GM21528 (cell line): ENCODE results near the gene TMEM91.
"Not testable (repeated sequence)": the region's sequence is repeated elsewhere in the genome, so short reads cannot be mapped to it uniquely, and the experiment has no call there.

Experiments used
- ATAC-seq: cut with Tn5 transposase; IDR thresholded peaks from one replicate; pipeline ENCODE4 v1.9.1; 2021; ENCODE audit warnings: mild to moderate bottlenecking, moderate library complexity; ENCODE audit not compliant: unreplicated experiment, low FRiP score

TMEM91 gene

DNA sequence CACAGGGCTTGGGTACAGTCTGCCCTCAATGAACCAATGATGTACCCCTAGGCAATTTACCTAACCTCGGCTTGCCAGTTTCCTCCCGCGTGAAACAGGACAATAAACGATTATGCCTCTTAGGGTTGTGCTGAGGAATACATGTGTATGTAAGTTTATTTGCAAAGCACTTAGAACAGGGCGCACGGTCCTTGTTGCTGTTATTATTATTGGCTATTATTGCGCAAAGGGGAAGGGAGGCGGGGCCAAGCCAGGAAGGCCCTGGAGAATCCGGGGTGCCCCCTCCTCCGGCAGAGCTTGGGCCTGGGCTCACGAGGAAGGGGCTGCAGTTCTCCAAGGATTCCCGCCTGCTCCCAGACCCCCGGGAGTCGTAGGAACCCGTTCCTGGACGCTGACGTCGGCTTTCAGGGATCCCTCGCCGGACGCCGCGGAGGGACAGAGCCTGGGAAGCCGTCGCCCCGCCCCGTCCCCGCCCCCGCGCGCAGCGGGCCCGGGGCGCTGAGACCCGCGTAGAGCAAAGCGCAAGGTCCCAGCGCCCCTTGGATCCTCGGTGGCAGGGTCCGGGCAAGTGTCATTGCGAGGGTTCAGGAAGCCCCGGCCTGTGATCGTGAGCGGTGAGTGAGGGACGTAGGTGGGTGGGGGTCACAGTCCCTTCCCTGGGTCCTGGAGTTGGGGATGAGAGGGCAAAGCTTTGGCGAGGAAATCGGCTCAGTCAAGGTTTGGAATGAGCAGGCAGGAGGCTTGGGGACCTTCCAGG is at the start of gene TMEM91:
Gene TMEM91, plus strand, starts transcription at position 293 of the 757 bp plus-strand sequence. CDS start 1,777 bp downstream, outside the sequence.
- no peak for ATAC-seq

DNA sequence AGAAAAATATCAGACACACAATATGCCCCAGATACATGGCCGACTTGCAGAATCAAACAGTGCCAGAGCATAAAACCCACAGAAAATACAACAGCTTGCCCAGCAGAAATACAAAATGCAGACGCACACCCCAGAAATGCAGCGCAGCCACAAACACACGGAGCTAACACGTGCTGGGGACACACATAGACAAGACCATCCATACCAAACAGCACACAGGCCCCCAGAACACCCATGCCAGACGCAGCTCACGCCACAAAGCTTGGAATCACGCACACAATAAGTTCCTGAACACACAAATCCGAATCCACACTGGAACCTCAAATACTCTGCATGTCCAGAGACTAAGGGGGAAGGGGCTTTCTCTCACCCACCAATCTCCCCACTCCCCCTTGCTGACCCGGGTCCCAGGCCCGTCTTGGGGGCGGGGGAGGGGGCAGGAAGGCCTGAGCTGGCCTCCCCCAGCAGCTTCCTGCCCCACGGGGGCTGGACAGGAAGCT is 49.2 kb upstream of the TMEM91 start:
- no peak for ATAC-seq

DNA sequence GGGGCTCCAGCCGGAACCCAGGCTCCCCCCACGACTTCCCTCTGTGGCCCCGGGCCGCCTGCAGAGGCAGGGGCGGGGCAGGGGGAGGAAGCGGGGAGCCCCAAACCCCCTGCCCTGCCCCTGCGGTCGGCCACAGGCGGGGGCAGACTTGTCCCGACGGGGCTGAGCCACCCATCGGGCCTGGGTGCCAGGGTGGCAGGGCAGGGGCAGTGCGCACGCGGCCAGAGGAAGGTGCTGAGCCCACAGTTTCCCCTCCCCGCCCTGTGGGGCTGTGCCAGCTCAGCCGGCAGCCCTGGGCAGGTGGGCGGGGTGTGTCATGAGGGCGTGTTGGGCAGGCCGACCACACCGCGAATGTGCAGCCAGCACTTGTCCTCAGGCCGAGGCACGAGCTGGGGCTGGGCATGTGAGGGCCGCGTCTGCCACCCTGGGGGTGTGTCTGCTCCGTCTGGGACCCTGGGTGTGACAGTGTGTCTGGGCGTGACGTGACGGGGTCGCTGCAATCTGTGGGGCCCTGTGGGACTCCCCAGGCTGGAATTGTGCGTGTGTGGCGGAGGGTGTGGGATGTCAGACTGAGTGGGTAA is 48.7 kb upstream of the TMEM91 start:
- peak; percentile 45 for ATAC-seq

DNA sequence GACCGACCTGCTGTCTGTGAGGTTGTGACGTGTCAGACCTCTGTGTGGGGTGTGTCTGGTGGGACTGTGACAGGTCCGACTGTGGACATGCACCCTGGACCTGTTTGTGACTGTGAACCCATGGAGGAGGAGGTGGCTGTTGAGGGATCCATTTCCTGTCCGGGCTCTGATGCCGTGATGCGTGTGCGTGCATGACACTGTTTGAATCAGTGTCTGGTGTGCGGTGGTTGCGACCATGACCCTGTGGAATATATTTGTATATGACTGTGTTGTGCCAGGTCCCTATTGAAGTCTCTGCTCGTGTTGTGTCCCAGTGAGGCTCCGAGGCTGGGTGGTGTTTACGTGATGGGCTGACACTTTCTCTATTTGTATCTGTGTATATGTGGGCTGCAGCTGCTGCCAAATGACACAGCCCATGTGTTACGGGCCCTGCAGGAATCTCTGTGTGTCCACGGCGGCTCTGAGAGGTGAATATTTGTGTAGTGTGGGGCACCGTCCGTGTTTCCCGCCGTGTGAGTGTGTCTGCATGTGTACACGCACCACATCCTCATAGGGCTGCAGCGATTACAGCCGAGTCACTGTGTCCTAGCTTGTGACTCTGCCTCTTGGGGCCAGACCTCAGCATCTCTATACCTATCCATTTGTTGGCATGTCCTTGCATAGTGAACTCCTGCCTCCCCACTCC is 48.0 kb upstream of the TMEM91 start:
- peak; percentile 5 for ATAC-seq

DNA sequence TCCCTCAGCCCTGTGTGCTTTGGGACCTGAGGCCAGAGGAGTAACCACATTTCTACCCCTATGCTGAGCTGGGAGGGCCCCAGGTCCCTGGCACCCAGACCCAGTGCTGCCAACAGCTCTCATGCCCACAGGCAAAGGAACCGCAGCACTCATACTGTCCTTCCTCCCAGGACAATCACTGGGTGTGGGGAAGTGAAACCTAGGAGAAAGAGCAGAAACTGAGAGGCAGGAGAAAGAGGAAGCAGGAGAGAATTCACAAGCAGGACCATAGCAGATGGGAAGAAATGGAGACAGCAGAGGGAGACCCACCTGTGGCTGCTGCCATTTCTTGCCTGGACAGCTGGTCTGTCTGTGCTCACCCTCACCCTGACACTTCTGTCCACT is 47.5 kb upstream of the TMEM91 start:
- no peak for ATAC-seq

DNA sequence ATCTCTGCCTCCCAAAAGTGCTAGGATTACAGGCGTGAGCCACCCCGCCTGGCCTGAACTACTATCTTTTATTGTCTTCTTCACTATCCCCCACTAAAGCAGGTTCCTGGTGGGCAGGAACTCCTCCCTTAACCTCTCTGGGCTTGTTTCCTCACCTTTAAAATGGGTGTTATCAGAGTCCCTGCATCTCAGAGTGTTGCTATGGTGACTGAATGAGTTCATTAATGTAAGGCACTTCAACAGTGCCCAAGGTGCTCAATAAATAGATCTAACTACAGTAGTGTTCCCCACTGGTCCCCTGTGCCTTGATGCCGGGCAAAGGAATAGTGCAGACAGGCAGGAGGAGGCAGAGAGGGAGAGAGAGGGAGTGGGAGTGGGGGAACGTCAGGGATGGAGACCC is 45.9 kb upstream of the TMEM91 start:
- no peak for ATAC-seq

DNA sequence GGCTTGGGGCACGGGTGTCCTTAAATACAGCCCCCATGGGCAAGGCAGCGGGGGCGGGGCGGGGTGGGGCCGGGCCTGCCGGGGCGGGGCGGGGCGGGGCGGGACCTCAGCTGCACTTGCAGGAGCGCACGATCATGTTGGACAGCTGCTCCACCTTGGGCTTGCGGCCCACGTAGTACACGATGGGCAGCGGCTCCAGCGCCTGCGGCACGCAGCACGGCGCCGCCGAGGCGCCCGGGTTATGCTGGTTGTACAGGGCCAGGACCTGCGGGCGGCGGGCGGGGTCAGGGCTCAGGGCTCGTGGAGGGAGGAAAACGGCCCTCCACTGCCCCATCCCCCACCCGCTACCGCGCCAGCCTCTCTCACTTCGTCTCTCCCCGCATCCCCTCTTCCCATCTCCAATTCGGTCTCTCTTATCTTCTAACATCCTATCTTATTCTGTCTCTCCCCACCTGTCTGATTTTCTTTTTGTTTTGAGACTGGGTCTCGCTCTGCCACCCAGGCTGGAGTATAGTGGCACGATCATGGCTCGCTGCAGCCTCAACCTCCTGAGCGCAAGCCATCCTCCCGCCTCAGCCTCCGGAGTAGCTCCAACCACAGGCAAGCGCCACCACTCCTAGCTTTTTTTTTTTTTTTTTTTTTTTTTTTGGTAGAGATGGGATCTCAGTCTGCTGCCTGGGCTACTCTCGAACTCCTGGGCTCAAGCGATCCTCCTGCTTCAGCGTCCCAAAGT is 45.2 kb upstream of the TMEM91 start:
- no peak for ATAC-seq

DNA sequence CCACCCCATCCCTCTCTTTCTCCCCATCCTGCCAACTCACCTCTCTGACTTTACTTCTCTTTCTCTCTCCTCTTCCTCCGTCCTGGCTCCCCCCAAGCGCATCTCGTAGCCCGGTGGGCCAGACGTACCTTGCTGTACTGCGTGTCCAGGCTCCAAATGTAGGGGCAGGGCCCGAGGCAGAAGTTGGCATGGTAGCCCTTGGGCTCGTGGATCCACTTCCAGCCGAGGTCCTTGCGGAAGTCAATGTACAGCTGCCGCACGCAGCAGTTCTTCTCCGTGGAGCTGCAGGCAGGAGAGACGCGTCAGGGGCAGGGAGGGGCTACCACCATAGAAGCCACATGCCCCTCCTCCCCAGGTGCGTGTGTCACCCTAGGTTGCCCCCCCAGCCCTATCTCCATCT is 44.3 kb upstream of the TMEM91 start:
- ATAC-seq = no peak

DNA sequence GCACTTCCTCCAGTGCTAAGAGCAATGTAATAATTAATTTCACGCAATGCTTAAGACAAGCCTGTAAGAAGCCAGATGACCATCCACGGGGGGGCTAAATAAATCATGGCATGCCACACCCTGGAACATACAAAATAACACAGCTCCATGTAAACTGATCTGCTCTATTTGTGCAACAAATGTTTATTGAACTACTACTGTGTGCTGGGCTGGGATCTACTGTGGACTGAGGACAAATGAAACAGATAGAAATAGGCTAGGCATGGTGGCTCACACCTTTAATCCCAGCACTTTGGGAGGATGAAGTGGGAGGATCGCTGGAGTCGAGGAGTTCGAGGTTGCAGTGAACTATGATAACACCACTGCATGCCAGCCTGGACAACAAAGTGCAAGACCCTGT is 43.9 kb upstream of the TMEM91 start:
- ATAC-seq = no peak

DNA sequence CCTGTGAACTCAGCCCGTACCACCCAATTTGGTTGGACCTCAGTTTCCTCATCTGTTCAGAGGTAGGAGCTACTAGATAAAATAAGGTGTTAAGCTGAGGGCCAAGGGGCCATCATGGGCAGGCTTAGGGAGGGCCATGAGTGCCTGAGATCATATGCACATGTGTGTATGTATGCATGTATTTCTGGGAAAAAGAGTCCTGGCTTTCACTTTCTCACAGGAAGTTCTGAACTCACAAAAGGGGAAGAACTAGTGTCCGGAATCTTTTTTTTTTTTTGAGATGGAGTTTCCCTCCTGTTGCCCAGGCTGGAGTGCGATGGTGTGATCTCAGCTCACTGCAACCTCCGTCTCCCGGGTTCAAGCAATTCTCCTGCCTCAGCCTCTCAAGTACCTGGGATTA is 41.5 kb upstream of the TMEM91 start:
- ATAC-seq = no peak

DNA sequence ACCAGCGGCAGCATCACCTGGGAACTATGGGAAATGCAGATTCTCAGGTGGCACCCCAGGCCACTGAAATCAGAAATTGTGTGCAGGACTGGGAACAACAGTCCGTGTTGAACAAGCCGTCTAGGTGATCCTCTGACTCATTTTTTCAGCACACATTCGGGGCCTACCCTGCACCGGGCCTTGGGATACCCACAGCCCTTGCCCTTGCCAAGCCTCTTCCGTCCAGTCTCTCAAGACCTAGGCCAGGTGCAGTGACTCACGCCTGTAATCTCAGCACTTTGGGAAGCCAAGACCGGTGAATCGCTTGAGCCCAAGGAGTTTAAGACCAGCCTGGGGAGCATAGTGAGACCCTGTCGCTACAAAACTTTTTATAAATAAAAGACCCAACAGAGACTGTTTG is 40.9 kb upstream of the TMEM91 start:
- no peak for ATAC-seq

DNA sequence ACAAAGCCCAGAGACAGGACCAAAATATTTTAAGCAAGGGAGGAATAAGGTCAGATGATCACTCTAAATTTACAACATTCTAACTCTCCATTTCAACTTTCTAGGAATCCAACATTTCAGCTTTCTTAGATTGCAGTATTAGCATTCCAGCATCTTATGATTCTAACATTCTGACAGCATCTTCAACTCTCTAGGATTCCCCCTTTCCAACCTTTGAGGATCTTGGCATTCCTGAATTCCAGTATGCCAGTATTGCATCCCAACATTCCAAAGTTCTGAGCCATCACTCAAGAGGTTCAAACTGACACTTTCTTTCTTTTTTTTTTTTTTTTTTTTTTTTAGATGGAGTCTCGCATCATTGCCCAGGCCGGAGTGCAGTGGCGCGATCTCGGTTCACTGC is 36.4 kb upstream of the TMEM91 start:
- no peak for ATAC-seq

DNA sequence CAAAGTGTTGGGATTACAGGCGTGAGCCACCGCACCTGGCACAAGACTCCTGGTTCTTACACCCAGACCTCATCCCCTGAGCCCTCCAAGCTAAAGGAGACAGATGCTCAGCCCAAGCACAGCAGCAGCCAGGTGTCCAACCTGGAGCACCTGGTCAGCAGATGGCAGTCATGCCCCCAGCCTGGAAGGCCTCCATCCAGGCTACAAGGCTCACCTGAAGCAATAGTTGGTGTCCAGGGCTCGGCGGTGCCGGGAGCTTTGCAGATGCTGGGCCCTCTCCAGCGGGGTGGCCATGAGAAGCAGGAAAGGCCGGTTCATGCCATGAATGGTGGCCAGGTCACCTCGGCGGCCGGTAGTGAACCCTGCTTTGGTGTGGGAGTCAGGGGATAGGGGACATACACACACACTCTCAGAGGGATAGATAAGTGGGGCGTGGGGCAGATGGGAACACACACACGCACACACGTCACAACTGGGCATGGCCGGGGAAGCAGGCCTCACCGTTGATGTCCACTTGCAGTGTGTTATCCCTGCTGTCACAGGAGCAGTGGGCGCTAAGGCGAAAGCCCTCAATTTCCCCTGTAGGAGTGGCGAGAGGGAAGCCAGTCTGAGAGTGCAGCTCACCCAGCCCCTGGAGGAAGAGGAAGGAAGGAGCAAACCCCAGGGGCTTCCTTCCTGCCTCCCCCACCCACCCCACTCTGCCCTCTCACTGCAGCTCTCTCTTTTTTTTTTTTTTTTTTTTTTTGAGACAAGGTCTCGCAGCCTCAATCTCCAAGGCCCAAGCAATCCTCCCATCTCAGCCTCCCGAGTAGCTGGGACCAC is 34.5 kb upstream of the TMEM91 start:
- ATAC-seq = no peak

DNA sequence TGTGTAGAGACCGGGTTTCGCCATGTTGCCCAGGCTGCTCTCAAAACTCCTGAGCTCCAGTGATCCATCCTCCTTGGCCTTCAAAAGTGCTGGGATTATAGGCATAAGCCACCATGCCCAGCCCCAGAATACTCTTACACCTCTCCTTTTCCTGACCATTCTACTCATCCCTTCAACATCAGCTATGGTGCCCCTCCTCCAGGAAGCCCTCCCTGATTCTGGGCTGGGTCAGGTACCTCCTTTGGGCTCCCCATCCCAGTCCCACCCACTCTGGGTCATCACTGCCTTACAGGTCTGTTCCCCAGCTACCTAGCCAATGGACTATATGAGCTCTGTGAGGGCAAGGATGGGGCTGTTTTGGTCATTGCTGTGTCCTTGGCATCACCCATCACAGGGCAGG is 32.2 kb upstream of the TMEM91 start:
- no peak for ATAC-seq

DNA sequence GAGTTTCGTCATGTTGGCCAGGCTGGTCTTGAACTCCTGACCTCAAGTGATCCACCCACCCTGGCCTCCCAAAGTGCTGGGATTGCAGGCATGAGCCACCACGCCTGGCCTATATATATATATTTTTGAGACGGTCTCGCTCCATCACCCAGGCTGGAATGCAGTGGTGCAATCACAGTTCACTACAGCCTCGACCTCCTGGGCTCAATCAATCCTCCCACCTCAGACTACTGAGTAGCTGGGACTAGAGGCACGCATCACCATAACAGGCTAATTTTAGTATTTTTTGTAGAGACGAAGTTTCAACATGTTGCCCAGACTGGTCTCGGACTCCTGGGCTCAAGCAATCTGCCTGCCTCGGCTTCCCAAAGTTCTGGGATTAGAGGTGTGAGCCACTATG is 29.4 kb upstream of the TMEM91 start:
- not testable (repeated sequence) for ATAC-seq

DNA sequence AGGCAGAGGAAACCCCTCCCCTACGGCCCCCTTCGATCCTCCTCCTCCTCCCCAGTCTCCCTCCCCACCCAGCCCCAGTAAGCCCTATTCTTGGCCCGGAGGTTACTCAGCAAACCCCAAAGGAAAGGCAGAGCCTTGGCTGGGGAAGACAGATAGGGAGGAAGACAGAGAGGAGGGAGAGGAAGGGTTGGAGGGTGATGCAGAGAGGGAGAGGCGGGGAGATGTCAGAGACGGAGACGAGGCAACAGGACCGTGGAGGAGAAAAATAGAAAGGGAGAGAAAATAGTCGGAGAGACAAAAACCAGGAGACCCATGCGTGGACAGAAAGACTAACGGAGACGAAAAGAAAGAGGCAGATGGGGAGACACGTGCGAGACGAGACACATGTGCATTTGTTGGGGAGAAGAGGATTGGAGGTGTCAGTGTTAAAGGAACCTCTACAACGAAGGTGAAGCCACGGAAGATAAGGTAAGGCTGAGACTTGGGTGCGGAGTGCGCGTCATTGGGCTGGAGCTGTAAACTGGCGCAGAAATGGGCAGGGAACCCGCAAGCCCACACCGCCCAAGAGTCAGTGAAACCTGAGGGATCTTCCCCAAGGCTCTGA is 25.5 kb upstream of the TMEM91 start:
- ATAC-seq = peak; percentile 11

DNA sequence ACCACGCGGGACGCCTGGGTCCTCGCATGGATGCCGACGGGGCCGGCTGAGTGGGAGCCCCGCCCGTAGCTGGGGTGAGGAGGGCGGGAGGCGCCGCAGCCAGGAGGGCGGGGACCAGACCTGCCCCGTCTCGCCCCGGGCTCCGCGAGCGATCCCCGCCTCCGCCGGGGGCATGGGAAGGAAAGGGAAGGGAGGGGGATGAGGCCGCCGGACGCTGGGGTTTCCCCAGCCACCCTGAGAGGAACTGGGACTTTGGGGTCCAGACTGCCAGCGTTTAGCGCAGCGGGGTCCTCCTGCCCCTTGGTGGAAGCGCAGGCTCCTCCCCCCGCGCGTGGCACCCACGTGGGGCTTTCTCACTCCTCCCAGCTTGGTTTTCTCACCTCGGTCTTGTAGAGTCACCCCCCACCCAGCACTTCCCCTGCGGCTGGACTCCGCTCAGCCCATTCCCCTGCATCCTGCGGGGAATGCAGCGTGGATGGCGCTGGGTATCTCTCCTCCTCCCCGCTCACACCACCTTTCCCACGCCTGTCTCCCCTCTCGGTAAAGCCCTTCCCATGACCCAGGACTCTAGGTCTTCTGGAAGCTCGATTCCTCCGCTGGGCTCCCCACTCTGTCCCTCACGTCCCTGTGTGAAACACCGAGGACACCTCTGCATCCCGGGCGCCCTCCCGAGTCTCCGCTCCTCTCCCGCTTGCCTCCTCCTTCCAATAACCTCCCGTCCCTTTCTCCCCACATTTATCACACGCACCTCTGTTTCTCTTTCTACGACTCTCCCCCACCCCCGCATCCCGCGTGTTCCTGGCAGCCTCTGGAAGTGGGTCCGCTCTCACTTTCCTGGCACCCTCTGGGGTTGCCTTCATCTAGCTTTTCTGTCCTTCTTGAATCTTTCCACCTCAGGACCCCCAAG is 24.7 kb upstream of the TMEM91 start:
- peak; percentile 41 for ATAC-seq

DNA sequence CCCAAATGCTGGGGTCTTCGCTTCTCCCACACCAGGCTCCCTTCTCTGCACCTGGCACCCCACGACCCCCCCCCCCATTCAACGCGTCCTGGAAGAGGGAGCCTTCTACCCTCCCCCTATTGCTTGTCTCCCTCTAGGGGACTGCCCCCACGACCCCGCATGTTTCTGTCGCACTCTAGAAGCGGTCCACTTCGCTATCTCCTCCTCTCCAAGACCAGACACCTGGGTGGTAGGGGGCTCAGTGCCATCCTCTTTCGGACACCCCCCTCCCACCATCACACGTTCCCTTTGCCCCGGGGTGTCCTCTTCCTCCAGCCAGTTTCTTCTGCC is 24.1 kb upstream of the TMEM91 start:
- no peak for ATAC-seq
